ENCODE measurements around the gene GPC6.

- TF ChIP-seq CTCF (conservative IDR thresholded peaks at IDR 0.05) (no peak), EZH2 (IDR thresholded peaks at IDR 0.05; ENCODE audit: low read depth) (no peak)
Measured at GRCh38 chr13:93715866-93716265, 489.3 kb downstream of the GPC6 start.
